Right lung (tissue), 5 donors: Measurements from ENCODE around the gene EIF3F. TPM values are rescaled to one million over a fixed set of nuclear protein-coding genes. Genes with fewer than 3 reads are reported as not detected.

Experiments
- DNase-seq, 2 donors: peaks; one replicate each; pipeline ENCODE4 v3.0.0-alpha.2; 2013
- polyA plus RNA-seq, 5 donors: library from polyadenylated mRNA; unstranded; fragments of 120-200 nt; gene quantifications; one replicate each; pipeline versions ENCODE4 v1.2.1 to v1.2.3, GENCODE V29; 2013; ENCODE audit warnings: inconsistent platforms in 1 of 5, low replicate concordance in 1 of 5; ENCODE audit not compliant: insufficient read length in 5 of 5, insufficient read depth in 1 of 5

EIF3F gene
- polyA plus RNA-seq, 5 donors = 302 to 359 (median 324) TPM

DNA sequence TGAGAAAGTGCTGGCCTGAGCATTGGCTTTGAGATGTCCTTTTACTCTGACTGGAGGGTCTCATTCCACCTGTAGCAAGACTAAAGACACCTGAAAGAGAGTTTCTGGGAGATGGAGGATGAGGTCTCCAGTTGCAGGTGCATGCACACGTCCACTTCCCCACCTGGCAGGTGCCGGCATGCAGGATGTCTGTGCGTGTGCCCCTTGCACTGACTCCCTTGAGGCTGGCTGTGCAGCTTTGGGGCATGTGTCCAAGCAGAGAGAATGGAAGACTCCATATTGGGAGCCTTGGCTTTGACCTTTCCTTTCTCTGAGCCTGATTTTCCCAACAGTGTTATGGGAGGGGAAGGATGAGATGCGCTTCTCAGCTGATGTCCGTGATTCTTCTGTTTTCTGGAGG, 49.8 kb downstream of the EIF3F start:
- no peak for DNase-seq

DNA sequence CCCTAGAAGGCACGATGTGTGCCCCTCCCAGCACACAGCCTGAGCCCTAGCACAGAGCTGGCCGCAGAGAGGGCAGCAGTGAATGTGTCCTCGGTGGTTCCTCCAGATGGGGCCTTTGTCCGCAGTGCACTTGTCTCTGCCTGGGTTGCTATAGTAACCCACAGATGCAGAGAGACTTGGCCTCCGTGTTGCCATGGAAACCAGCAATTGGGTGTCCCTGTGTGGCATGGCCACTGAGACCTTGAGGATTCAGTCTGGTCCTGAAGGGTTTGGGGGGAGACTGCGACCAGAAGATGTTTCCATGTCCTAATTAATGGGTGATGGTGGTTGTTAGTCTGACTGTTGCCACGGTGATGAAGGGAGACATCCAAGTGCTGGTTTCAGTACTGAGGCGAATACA, 51.3 kb downstream of the EIF3F start:
- no peak for DNase-seq

DNA sequence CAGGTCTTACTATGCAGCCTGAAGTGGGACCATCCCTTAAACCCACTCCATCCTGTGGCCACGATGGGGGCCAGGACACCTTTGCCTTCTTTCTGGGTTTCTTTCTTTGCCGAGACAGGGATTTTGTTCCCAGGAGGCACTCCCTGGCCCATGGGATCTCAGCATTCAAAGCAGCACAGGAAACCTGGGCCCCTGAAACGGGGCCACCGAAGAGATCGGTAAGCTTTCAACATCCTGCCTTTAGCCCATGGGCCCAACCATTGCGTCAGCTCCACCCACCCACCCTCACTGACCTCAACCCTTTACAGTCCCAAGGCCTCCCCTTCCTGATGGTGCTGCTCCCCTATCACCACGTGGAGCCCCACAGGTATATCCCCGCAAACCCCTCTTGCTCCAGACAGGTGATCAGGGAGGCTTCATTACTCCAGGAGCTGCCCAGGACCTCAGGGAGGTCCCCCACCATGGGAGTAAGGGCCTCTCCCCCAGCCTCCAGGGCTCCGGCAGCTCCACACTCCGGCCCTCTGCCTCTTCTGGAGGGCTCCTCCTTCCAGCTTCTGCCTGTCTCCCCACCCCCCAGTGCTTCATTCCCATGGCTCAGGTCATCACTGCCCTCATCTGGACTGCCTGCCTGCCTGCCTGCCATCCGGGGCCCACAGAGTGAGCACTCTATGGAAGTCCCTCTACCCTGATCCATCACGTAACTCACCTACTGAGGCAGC, 51.8 kb downstream of the EIF3F start:
- DNase-seq = no peak

DNA sequence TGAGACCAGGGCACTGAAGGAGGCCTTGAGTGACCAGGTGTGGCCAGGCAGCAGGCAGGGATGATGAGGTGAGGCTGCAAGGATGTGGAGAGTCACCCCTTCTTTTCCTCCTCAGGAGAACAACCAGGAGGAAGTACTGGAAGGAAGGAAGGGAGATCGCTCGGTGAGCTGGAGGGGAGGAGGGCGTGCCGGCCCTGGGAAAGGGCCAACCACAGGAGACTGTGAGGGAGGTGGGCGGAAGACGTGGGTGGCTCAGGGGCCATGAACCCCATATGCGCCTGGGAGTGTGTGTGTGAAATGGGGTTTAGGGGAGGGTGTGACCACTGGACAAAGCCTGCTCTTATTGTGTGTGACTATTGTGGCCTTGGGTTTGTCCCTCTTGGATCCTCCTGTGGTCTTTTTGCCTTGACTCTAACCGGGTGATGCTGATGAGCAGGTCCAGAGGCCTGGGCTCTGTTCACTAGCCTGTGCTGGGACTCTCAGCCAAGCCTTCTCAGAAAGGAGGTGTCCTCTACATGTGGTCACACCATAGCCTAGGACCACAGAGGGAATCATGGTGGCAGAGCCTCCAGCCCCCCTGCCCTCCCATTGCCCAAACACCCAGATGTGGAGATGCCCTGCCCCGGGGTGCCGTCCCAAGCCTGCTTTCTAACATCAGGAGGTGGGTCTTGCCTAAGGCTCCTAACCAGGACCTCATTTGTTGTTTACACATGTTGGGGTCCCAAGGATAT, 52.6 kb downstream of the EIF3F start:
- no peak for DNase-seq

DNA sequence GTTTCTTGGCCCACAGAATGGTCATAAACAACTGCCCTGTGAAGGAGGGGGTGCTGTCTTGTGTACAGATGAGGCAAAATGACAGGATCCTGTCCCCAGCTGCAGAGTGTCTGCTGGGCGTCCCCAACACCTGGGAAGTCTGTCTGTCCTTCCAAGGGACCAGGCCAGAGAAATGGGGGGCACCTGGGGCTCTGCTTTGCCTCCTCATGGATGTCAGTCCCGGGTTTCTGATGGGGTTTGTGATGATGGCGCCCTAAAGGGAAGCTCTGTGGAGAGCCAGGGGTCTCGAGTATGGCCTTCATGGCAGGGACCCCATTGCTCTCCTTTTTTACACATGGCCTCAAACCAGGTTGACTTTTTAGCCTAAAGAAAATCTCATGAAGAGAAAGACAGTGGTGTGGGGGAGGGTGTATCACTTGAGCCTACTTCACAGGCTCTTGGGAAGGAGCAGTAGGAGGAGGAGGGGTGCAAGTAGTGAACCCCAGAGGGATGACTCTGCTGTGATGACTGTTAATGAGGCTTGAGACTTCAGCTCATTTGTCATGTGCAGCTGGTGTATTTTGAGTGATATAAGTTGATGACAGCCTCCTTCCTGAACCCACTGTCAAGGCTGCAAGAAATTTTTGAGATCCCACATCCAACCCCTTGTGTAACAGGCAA, 53.3 kb downstream of the EIF3F start:
- no peak for DNase-seq

DNA sequence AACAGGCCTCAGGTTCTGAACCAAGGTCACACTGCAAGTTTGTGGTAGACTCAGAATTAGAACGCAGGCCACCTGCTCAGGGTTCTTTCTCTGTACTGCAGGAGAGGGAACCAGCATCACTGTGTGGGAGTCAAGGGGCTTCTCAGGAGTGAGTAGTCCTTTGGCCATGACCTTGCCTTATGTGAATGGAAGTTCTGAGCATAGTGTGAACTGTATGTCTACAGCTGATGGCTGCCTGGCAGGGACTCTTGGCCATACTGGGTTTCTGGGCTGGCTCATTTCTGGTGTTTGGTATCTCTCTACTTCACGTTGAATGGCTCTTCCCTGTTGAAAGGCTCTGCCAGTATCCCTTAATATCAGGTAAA, 53.8 kb downstream of the EIF3F start:
- DNase-seq = no peak

DNA sequence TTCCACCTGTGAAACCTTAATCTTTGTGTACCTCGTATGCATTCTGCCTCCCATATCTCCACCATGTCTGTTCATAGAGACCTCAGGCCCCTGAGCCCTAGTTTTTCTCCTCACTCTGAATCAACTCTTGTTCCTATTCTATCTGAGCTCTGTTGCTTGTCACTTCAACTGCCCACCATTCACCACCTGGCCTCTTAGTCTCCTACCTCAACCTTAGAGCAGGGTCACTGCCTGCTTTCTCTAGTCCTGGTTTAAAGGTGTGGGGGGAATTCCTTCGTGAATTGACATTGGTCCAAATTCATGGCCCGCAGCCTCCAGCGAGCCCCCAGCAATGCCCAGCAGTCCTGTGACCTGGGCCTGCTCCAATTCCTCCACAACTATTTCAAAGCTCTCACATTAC, 54.4 kb downstream of the EIF3F start:
- DNase-seq = no peak

DNA sequence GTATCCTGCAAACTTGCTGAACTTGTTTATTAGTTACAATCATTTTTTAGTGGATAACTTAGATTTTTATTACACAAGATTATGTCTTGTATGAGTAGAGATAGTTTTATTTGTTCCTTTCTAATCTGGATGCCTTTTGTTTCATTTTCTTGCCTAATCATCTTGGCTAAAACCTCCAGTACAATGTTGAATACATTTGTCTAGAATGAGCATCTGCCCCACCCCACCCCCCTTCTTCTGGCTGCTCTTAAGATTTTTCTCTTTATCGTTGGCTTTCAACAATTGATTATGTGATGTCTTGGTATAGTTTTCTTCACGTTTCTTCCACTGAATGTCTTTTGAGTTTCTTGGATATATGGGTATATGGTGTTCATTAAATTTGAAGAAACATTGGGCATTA, 56.6 kb downstream of the EIF3F start:
- no peak for DNase-seq

DNA sequence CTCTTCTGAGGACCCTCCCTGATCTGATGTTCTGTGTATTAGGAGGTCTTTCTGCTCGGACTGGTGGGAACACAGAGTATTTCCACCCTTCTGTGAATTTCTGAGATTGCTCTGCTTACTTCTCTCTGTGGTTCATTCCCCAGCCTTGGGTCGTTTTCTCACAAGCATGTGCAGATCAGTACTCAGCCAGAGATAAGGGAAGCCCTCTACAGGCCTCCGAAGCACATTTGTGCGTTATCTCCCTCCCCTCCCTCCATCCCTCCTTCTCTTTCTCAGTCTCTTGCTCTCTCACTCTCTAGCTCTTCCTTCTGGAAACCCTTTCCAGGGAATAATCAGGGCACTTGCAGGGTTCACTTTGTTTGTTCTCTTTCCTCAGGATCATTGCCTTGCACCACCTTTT, 58.7 kb downstream of the EIF3F start:
- DNase-seq = no peak

DNA sequence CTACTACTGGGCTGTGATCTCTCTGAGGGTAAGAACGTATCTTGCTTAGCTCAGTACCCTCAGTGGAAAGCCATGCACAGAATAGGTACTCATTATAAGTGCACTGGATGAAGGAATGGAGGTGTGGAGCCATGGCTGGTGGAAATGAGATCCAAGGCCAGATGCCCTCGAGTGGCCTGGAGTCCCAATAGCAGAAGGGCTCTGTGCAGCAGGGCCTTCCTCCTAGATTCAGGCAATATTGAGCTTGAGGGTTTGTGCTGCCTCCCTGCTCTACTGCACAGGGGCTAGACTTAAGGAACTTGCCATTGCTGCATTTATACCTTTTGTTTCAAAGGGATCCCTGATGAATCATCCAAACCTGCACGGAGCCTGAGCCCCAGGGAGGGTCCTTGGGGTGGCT, 60.2 kb downstream of the EIF3F start:
- DNase-seq = no peak

DNA sequence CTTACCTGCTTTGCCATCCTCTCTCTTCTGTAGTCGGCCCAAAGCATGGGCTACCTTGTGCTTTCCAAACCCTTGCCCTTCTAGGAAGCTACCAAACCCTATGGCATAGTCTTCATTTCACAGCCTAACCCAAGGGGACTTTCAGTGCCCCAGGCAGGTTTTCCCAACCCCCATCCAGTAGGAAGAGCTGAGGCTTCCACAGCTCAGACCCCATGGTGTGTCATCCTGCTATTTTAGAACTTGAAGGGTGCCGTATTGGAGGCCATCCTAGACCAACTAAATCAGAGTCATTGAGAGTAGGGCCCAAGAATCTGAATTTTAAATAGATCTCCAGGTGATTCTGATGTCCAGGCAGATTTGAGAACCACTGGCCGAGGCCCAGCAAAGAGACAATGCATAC, 61.9 kb downstream of the EIF3F start:
- DNase-seq = no peak

Other genes starting within 250 kb of the EIF3F start
- under 1 TPM in 2 of 5 donors, not detected in 3; 0.18 to 0.27 TPM for gene OR5P2, start 190.4 kb upstream of the EIF3F start, polyA plus RNA-seq
- gene OR5P3, start 156.5 kb upstream of the EIF3F start, polyA plus RNA-seq = not detected
- under 1 TPM; 0.04 to 0.09 (median 0.08) TPM for gene OR10A6, start 56.1 kb upstream of the EIF3F start, polyA plus RNA-seq
- under 1 TPM; 0.05 to 0.12 (median 0.08) TPM for gene OR10A3, start 45.6 kb upstream of the EIF3F start, polyA plus RNA-seq
- gene NLRP10, start 21.9 kb upstream of the EIF3F start, polyA plus RNA-seq = under 1 TPM in 1 of 5 donors, not detected in 4; 0.21 TPM
- gene TUB, start 93.9 kb downstream of the EIF3F start, polyA plus RNA-seq = 10 to 100 TPM; 25.0 to 28.6 (median 26.8) TPM
- gene RIC3, start 181.7 kb downstream of the EIF3F start, polyA plus RNA-seq = 1 to 10 TPM; 1.9 to 3.7 (median 2.9) TPM